Epithelial cell of proximal tubule (primary cell): ENCODE results near the gene XAF1. TPM values are rescaled to one million over a fixed set of nuclear protein-coding genes. Genes with fewer than 3 reads are reported as not detected.

Experiments used
- DNase-seq: peaks from one replicate; pipeline ENCODE4 v3.0.0-alpha.2; 2011; ENCODE audit warnings: low read depth
- H3K4me3 ChIP-seq: 2 replicates; pipeline ENCODE4 v1.5.1; 2011; ENCODE audit warnings: low read depth, mild to moderate bottlenecking, low read length
- total RNA-seq: library from RNA; depleted of rRNA; stranded (reverse); fragments of >200 nt; gene quantifications from 2 replicates; pipeline ENCODE4 v1.2.3, GENCODE V29; 2015
- TF ChIP-seq, protein P1 (sequence below): conservative IDR thresholded peaks from 2 replicates; pipeline ENCODE4 v1.5.1; 2012; ENCODE audit warnings: low read depth, mild to moderate bottlenecking, low read length

The XAF1 gene, protein sequence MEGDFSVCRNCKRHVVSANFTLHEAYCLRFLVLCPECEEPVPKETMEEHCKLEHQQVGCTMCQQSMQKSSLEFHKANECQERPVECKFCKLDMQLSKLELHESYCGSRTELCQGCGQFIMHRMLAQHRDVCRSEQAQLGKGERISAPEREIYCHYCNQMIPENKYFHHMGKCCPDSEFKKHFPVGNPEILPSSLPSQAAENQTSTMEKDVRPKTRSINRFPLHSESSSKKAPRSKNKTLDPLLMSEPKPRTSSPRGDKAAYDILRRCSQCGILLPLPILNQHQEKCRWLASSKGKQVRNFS
- total RNA-seq: 0.06 TPM in 1 of 2 replicates, not detected in the other

DNA sequence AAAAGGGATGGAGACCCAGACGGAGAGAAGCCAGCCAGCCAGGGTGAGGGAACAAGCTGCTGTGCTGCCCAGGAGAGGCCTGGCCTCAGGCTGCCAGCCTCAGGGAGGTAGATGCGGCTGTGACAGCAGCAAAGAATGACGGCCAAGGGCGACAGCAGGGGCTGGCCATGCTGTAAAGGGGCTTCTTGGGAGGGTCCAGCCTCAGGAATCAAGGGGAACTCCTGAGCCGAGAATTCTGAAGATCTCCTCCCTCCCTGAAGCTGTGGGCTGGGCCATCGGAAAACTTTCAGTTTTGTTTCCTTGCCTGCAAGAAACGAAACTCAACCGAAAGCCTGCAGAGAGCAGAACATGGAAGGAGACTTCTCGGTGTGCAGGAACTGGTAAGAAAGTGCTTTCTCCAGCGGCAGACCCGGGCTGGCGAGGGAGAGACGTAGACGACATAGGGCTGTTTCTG is at the start of gene XAF1:
XAF1 (plus strand) TSS at position 316 of the 454 bp plus-strand sequence; CDS start at position 349, 33 bp downstream.
- H3K4me3 ChIP-seq: peak within 1 kb of the TSS; percentile 30
- DNase-seq: no peak
- TF ChIP-seq, protein P1, sequence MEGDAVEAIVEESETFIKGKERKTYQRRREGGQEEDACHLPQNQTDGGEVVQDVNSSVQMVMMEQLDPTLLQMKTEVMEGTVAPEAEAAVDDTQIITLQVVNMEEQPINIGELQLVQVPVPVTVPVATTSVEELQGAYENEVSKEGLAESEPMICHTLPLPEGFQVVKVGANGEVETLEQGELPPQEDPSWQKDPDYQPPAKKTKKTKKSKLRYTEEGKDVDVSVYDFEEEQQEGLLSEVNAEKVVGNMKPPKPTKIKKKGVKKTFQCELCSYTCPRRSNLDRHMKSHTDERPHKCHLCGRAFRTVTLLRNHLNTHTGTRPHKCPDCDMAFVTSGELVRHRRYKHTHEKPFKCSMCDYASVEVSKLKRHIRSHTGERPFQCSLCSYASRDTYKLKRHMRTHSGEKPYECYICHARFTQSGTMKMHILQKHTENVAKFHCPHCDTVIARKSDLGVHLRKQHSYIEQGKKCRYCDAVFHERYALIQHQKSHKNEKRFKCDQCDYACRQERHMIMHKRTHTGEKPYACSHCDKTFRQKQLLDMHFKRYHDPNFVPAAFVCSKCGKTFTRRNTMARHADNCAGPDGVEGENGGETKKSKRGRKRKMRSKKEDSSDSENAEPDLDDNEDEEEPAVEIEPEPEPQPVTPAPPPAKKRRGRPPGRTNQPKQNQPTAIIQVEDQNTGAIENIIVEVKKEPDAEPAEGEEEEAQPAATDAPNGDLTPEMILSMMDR: no peak

DNA sequence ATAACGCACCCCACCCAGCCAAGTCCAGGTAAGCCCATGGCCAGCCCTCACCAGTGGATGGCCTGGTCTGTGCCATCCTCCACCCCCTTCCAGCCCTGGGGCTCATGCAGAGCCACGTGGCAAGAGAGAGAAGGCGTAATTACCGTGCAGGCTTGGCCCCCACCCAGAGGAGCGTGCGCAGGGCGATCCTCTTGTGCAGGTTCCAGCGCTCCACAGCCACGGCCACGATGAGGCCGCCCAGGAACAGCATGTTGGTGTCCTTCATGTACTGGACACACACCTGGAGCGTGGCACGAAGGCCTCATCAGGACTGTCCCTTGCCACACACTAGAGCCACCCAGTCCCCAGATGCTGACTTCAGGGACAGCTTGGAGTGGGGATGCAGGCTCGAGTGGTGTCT is 49.3 kb upstream of the XAF1 start:
- DNase-seq: no peak
- TF ChIP-seq, protein P1: no peak
- no peak overlapping the region for H3K4me3 ChIP-seq

DNA sequence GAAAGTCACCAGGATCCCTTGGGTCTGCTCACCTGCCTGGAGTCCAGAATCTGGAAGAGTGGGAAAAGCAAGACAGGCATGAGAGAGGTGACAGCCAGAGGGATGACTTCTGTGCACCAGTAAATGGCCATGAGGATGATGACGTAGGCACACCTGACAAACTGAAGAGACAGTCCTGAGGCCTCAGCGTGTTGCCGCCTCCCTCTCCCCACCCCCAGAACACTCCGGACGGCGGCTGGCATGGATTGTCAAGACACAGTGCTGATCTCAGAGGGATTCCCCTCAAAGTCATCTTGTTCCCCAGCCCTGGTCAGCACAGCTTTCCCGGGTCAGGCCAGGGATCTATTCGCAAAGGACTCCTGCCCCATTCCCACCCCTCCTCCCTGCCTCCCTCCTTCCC is 48.9 kb upstream of the XAF1 start:
- no peak for DNase-seq
- TF ChIP-seq, protein P1: no peak
- H3K4me3 ChIP-seq: no peak overlapping the region

DNA sequence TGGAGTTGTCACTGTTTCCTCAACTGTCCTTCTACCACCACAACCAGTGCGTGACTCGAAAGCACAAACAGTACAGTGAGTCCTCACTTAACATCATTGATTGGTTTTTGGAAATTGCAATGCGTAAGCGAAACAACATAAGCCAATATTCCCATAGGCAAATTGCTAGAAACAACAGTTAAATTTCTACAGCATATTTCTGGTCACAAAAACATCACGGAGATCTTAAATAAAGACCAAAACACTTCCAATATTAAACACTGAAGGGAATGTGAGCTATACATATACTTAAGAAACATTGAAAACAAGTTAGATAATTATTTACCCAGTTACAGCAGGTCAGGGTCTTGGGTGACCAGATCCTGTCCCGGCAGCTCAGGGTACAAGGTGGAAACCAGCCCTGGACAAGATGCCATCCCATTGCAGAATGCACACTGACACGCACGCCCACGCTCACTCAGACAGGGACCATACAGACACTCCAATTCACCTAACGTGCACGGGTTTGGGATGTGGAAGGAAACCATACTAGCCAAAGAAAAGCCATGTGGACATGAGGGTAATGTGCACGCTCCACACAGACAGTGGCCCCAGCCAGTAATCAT is 47.4 kb upstream of the XAF1 start:
- TF ChIP-seq, protein P1: no peak
- no peak overlapping the region for H3K4me3 ChIP-seq
- DNase-seq: no peak

DNA sequence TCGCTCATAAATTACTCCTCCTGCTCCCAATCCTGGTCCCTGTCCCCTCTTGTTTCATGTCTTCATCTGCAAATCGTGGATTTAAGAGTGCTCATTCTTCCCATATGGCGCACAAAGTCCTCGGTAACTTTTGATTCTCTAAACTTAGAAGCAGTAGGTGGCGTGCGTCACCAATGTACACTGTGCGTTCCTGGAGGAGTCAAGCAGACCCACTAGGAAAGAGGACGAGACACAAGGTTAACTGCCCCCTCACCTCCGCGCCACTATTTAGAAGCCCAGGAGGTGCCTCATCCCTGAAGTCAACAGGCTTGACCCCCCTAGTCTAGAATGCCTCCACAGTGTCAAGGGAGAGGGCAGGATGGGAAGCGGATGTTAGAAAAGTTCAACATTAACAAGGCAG is 45.5 kb upstream of the XAF1 start:
- H3K4me3 ChIP-seq: no peak overlapping the region
- no peak for DNase-seq
- TF ChIP-seq, protein P1: no peak

DNA sequence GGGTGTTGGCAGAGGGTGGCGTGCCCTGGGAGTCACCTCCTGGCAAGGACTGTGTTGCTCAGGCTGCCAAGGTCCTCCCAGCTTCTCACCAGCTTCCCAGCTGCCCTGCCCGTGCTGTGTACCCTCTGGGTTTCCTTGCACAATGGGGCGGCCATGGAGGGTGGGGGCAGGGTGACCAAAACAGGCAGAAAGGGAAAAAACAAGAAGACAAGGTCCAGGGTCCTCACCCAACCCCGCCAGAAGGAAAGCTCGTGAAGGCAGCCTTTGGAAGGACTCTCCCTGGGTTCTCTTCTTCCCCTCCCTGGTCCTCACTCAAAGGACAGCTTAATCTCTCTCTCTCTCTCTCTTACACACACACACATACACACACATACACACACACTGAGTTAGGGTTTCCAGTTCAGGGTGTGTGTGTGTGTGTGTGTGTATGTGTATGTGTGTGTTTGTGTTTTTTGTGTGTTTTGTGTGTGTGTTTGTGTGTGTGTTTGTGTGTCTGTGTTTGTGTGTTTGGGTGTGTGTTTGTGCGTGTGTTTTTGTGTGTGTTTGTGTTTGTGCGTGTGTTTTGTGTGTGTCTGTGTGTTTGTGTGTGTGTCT is 44.7 kb upstream of the XAF1 start:
- H3K4me3 ChIP-seq: no peak overlapping the region
- no peak for DNase-seq
- TF ChIP-seq, protein P1: no peak
